HCT116 (cell line): ENCODE results near the gene HIGD2B. TPM values are rescaled to one million over a fixed set of nuclear protein-coding genes. Genes with fewer than 3 reads are reported as not detected.

ENCODE experiments used
- ATAC-seq: fragments of 200-7000 bp; cut with Tn5 transposase; 2 replicates; pipeline ENCODE4 v1.9.1; 2020; ENCODE audit warnings: mild to moderate bottlenecking, moderate library complexity
- BruUV-seq: library from RNA; stranded (reverse); fragments of 400-500 nt; replicated peaks from 2 replicates; lab custom pipeline; 2021; lab: Mats Ljungman, UMichigan
- CTCF ChIA-PET: fragments of 300-600 bp; sonication (Branson Sonifier 250); formaldehyde crosslinking; loops from one replicate; lab custom pipeline; 2021; ENCODE audit warnings: antibody characterized with exemption; lab: Charles Lee
- POLR2A ChIA-PET: fragments of 300-600, 350-600 bp; sonication (Branson Sonifier 250); formaldehyde crosslinking; loops from one replicate; lab custom pipeline; 2021; ENCODE audit warnings: antibody characterized with exemption; lab: Charles Lee
- RAD21 ChIA-PET, 2 experiments: fragments of 300-600 bp; sonication (Branson Sonifier 250); formaldehyde crosslinking; loops; one replicate each; lab custom pipeline; 2023; ENCODE audit warnings: low total read pairs in 2 of 2; ENCODE audit not compliant: uncharacterized antibody in 2 of 2, unreplicated experiment in 2 of 2, low non-redundant PET in 1 of 2; lab: Charles Lee
- DNase-seq: peaks from one replicate; pipeline ENCODE4 v3.0.0-alpha.2; 2010; ENCODE audit warnings: low read depth, low spot score
- H2AFZ ChIP-seq: fragments of 200-600 bp; shearing (Covaris generic), sonication (generic); 2 replicates; pipeline ENCODE4 v1.6.1; 2017; ENCODE audit warnings: low read depth, mixed run types, mixed read lengths, antibody characterized with exemption, low read length; ENCODE audit not compliant: poor library complexity, severe bottlenecking
- H3K27ac ChIP-seq: 2 replicates; pipeline ENCODE4 v1.5.1; 2012; ENCODE audit warnings: low read depth, low read length
- H3K27me3 ChIP-seq: fragments of 200-600 bp; sonication (generic); 2 replicates; pipeline ENCODE4 v1.6.1; 2016; ENCODE audit warnings: mixed run types, low read length, mixed read lengths; ENCODE audit not compliant: insufficient read depth
- H3K36me3 ChIP-seq, 2 experiments: fragments of 200-500 bp in 1 of 2; fragments of 200-600 bp in 1 of 2; sonication (Bioruptor generic) in 1 of 2; sonication (generic) in 1 of 2; 2 replicates each; pipeline versions ENCODE4 v1.5.1 to v1.6.1; 2014 to 2016; ENCODE audit warnings: low read length in 2 of 2, inconsistent platforms in 1 of 2, mixed read lengths in 1 of 2, mixed run types in 1 of 2; ENCODE audit not compliant: insufficient read depth in 2 of 2, control insufficient read depth in 1 of 2
- H3K4me1 ChIP-seq, 2 experiments: fragments of 200-600 bp in 1 of 2; sonication (generic) in 1 of 2; 2 replicates each; pipeline versions ENCODE4 v1.5.1 to v1.6.1; 2012 to 2017; ENCODE audit warnings: low read length in 2 of 2, inconsistent platforms in 1 of 2, mild to moderate bottlenecking in 1 of 2, mixed read lengths in 1 of 2, mixed run types in 1 of 2, moderate library complexity in 1 of 2; ENCODE audit not compliant: insufficient read depth in 2 of 2, control insufficient read depth in 1 of 2
- H3K4me2 ChIP-seq: fragments of 200-600 bp; sonication (generic); 2 replicates; pipeline ENCODE4 v1.6.1; 2017; ENCODE audit warnings: mixed run types, low read length, mixed read lengths
- H3K4me3 ChIP-seq, 2 experiments: fragments of 200-600 bp in 1 of 2; sonication (generic) in 1 of 2; replicated peaks in 1 of 2; 2 replicates each; pipeline ENCODE4 v1.5.1; 2011 to 2016; ENCODE audit warnings: low read length in 2 of 2, control low read depth in 1 of 2, low read depth in 1 of 2, mild to moderate bottlenecking in 1 of 2, mixed read lengths in 1 of 2, mixed run types in 1 of 2
- H3K79me2 ChIP-seq: fragments of 200-600 bp; sonication (generic); 2 replicates; pipeline ENCODE4 v1.6.1; 2017; ENCODE audit warnings: mild to moderate bottlenecking, mixed run types, low read length, moderate library complexity, mixed read lengths; ENCODE audit not compliant: insufficient read depth
- H3K9ac ChIP-seq: fragments of 200-600 bp; sonication (generic); 2 replicates; pipeline ENCODE4 v1.6.1; 2016; ENCODE audit warnings: low read length, mixed read lengths
- H3K9me2 ChIP-seq: fragments of 200-600 bp; sonication (generic), shearing (Covaris generic); 2 replicates; pipeline ENCODE4 v1.6.1; 2017; ENCODE audit warnings: mixed run types, mild to moderate bottlenecking, moderate library complexity; ENCODE audit not compliant: insufficient read depth
- H3K9me3 ChIP-seq, 2 experiments: fragments of 200-500 bp in 1 of 2; fragments of 200-600 bp in 1 of 2; sonication (Bioruptor generic) in 1 of 2; sonication (generic) in 1 of 2; 2 replicates each; pipeline ENCODE4 v1.6.1; 2014 to 2017; ENCODE audit warnings: low read length in 2 of 2, mixed read lengths in 2 of 2, inconsistent platforms in 1 of 2, low read depth in 1 of 2, mild to moderate bottlenecking in 1 of 2, mixed run types in 1 of 2, moderate library complexity in 1 of 2; ENCODE audit not compliant: control insufficient read depth in 1 of 2, insufficient read depth in 1 of 2
- H4K20me1 ChIP-seq: fragments of 200-600 bp; sonication (generic), shearing (Covaris generic); 2 replicates; pipeline ENCODE4 v1.6.1; 2017; ENCODE audit warnings: mixed run types, mild to moderate bottlenecking, moderate library complexity; ENCODE audit not compliant: insufficient read depth
- CBX3 ChIP-seq: IDR thresholded peaks from 2 replicates; pipeline ENCODE4 v1.6.1; 2012; ENCODE audit warnings: low read depth
- CEBPB ChIP-seq: IDR thresholded peaks from 2 replicates; pipeline ENCODE4 v1.6.1; 2012; ENCODE audit warnings: low read depth
- EGR1 ChIP-seq: IDR thresholded peaks from 2 replicates; pipeline ENCODE4 v1.6.1; 2012; ENCODE audit warnings: low read depth
- ELF1 ChIP-seq: IDR thresholded peaks from 2 replicates; pipeline ENCODE4 v1.6.1; 2012; ENCODE audit warnings: low read depth, borderline replicate concordance
- EZH2phosphoT487 ChIP-seq: fragments of 200-600 bp; IDR thresholded peaks from 2 replicates; pipeline ENCODE4 v1.6.1; 2018; ENCODE audit warnings: antibody characterized with exemption, borderline replicate concordance
- JUND ChIP-seq: IDR thresholded peaks from 2 replicates; pipeline ENCODE4 v1.6.1; 2012
- POLR2A ChIP-seq: IDR thresholded peaks from 2 replicates; pipeline ENCODE4 v1.7.0; 2011; ENCODE audit warnings: borderline replicate concordance; ENCODE audit not compliant: insufficient read depth, insufficient read length; ENCODE audit errors: extremely low read depth
- POLR2AphosphoS5 ChIP-seq: IDR thresholded peaks from 2 replicates; pipeline ENCODE4 v1.6.1; 2011; ENCODE audit warnings: mild to moderate bottlenecking, low read depth, low read length, moderate library complexity
- SIN3A ChIP-seq: IDR thresholded peaks from 2 replicates; pipeline ENCODE4 v1.6.1; 2012; ENCODE audit warnings: low read depth
- SP1 ChIP-seq: IDR thresholded peaks from 2 replicates; pipeline ENCODE4 v1.6.1; 2012; ENCODE audit warnings: low read depth
- SRF ChIP-seq: IDR thresholded peaks from 2 replicates; pipeline ENCODE4 v1.6.1; 2012; ENCODE audit warnings: low read depth
- TCF7L2 ChIP-seq: IDR thresholded peaks from 2 replicates; pipeline ENCODE4 v1.7.0; 2011; ENCODE audit warnings: borderline replicate concordance, inconsistent platforms; ENCODE audit not compliant: insufficient read depth, insufficient read length; ENCODE audit errors: extremely low read depth
- ZFX ChIP-seq: fragments of 450-650 bp; IDR thresholded peaks from 2 replicates; pipeline ENCODE4 v1.6.1; 2017
- intact Hi-C: fragments of 100-400 bp; cut with micrococcal nuclease; formaldehyde crosslinking; loops from 2 replicates; pipeline ENCODE4 v1.10.0; 2022
- total RNA-seq: library from RNA; stranded (reverse); gene quantifications from one replicate; pipeline ENCODE4 v1.2.1, GENCODE V29; 2021; ENCODE audit not compliant: unreplicated experiment
- TF ChIP-seq, protein P1 (sequence below), 3 experiments: fragments of 200-600 bp in 1 of 3; sonication (generic) in 1 of 3; IDR thresholded peaks in 2 of 3; conservative IDR thresholded peaks in 1 of 3; 2 replicates each; pipeline ENCODE4 v1.5.1; 2012 to 2017; ENCODE audit warnings: low read depth in 2 of 3, low read length in 2 of 3, antibody characterized with exemption in 1 of 3, borderline replicate concordance in 1 of 3, control low read depth in 1 of 3, mild to moderate bottlenecking in 1 of 3, mixed read lengths in 1 of 3, mixed run types in 1 of 3, moderate library complexity in 1 of 3; ENCODE audit not compliant: insufficient read depth in 1 of 3
- TF ChIP-seq, protein P2 (sequence below): IDR thresholded peaks from 2 replicates; pipeline ENCODE4 v1.6.1; 2012

Gene HIGD2B
- total RNA-seq, 1 experiment from 2014 or later: 0.27 TPM

DNA sequence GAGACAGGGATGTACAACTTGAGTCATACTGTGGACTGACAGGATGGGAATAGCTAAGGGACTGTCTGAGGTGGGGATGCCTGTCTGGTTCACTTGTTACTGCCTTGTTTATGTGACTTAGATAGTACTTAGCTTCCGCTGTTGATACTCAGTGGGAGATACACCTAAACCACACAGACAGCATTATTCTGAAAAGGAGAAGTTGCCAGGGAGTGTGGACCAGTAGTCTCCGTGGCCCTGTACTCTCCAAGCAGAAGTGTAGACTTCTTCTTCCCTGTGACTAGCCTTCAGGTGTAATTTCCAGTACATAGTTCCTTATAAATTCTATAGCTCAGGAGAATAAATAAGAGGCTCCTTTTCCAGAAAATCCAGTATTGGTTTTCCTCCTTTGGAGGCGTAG lies 5.1 kb downstream of the HIGD2B start:
- H3K9ac ChIP-seq: no peak overlapping the region
- no peak overlapping the region for H3K4me2 ChIP-seq
- no peaks in the 10 kb centered on the region for H3K9me2 ChIP-seq
- H2AFZ ChIP-seq: no peak overlapping the region
- H3K36me3 ChIP-seq: no peaks in the 10 kb centered on the region
- H4K20me1 ChIP-seq: no peaks in the 10 kb centered on the region
- intact Hi-C loops: no loop called here
- no peaks in the 10 kb centered on the region for H3K9me3 ChIP-seq
- no peaks in the 10 kb centered on the region for H3K79me2 ChIP-seq
- no peak overlapping the region for H3K4me3 ChIP-seq
- CTCF ChIA-PET: interaction anchor here (1.3 kb wide), 1 partner anchor 42 kb away, joined by 3 read pairs; no protein-coding TSS in a partner anchor
- RAD21 ChIA-PET: no interaction called here
- no TSS peak for BruUV-seq
- no peak for DNase-seq
- TF ChIP-seq ZFX (no peak), POLR2A (no peak), EGR1 (no peak), TCF7L2 (no peak), SIN3A (no peak), CBX3 (no peak), JUND (no peak), SP1 (no peak), CEBPB (no peak), POLR2AphosphoS5 (no peak), SRF (no peak), EZH2phosphoT487 (no peak), ELF1 (no peak)
- TF ChIP-seq, protein P1, sequence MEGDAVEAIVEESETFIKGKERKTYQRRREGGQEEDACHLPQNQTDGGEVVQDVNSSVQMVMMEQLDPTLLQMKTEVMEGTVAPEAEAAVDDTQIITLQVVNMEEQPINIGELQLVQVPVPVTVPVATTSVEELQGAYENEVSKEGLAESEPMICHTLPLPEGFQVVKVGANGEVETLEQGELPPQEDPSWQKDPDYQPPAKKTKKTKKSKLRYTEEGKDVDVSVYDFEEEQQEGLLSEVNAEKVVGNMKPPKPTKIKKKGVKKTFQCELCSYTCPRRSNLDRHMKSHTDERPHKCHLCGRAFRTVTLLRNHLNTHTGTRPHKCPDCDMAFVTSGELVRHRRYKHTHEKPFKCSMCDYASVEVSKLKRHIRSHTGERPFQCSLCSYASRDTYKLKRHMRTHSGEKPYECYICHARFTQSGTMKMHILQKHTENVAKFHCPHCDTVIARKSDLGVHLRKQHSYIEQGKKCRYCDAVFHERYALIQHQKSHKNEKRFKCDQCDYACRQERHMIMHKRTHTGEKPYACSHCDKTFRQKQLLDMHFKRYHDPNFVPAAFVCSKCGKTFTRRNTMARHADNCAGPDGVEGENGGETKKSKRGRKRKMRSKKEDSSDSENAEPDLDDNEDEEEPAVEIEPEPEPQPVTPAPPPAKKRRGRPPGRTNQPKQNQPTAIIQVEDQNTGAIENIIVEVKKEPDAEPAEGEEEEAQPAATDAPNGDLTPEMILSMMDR (IDR thresholded peaks at IDR 0.05 in 2 of 3, conservative IDR thresholded peaks at IDR 0.05 in 1 of 3; ENCODE audit: borderline replicate concordance in 1 of 3, insufficient read depth in 1 of 3, low read depth in 2 of 3, low read length in 2 of 3): no peak
- TF ChIP-seq, protein P2, sequence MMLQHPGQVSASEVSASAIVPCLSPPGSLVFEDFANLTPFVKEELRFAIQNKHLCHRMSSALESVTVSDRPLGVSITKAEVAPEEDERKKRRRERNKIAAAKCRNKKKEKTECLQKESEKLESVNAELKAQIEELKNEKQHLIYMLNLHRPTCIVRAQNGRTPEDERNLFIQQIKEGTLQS: no peak
- H3K27me3 ChIP-seq: peaks cover 18% of the 10 kb centered on the region
- ATAC-seq: no peak
- peaks cover 5 to 8% of the 10 kb centered on the region in 2 experiments; a peak in 3 of 4 replicates for H3K4me1 ChIP-seq
- POLR2A ChIA-PET: interaction anchor here (1.1 kb wide), 1 partner anchor 10 kb away, joined by 3 read pairs; no protein-coding TSS in a partner anchor
- H3K27ac ChIP-seq: no peak overlapping the region
